ENCODE data around the gene AOAH. TPM values are rescaled to one million over a fixed set of nuclear protein-coding genes. Genes with fewer than 3 reads are reported as not detected.

AOAH gene
- total RNA-seq, 2 donors from 2014 or later, result 0.70 to 1.6 TPM

DNA sequence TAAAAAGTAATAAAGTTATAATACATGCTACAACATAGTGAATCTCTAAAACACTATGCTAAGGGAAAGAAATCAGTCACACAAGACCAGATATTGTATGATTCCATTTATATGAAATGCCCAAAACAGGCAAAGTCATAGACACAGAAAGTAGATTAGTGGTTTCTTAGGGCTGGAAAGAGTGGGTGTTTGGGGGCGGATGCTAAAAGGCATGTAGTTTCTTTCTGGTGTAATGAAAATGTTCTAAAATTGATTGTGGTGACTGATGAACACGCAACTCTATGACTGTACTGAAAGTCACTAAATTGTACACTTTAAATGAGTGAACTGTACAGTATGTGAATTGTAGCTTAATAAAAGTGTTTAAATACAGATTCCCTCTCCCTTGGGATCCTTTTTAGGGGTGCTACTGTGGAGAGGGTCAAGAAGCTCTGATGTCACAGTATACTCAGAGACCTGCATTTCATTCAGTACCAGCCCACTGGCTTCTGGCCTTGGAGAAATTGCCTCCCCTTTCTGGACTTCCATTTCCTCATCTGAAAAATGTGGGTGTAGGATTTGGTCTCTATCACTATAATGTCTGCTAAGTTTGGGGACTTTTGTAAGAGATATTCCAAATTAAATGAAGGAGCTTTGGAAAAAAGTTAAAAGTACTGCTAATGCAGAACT, 46.4 kb downstream of the AOAH start:
- no peaks in the 10 kb centered on the region for H3K4me1 Mint-ChIP-seq
- 86 to 95% methylated on average over 1 to 2 of the region's 2 CpGs for WGBS, 2 experiments (ENCODE audit: insufficient coverage in 1 of 2, insufficient read length in 1 of 2)
- no peaks in the 10 kb centered on the region for H3K9me3 ChIP-seq (ENCODE audit: control insufficient read depth, low read length)
- H3K36me3 ChIP-seq (ENCODE audit: control insufficient read depth, insufficient read depth, low read length), result no peaks in the 10 kb centered on the region
- H3K4me3 Mint-ChIP-seq, result no peak overlapping the region
- H3K27me3 Mint-ChIP-seq (ENCODE audit: insufficient read depth), result no peaks in the 10 kb centered on the region
- H3K4me3 ChIP-seq (ENCODE audit: low read length), result no peak overlapping the region
- no peak overlapping the region for H3K9ac ChIP-seq (ENCODE audit: extremely low read depth, low read length, poor library complexity, severe bottlenecking)
- no peak for DNase-seq
- H3K36me3 Mint-ChIP-seq (ENCODE audit: low read depth), result no peaks in the 10 kb centered on the region
- H3K27ac ChIP-seq (ENCODE audit: low read depth, low read length), result no peak overlapping the region
- H3K9me3 Mint-ChIP-seq, result no peaks in the 10 kb centered on the region
- no peaks in the 10 kb centered on the region for H3K27me3 ChIP-seq (ENCODE audit: control insufficient read depth, insufficient read depth, low read length, poor library complexity, severe bottlenecking)
- no peaks in the 10 kb centered on the region for H3K4me1 ChIP-seq (ENCODE audit: control insufficient read depth, insufficient read depth, low read length)
- no peak overlapping the region for H3K27ac Mint-ChIP-seq
- TF ChIP-seq, protein P1, sequence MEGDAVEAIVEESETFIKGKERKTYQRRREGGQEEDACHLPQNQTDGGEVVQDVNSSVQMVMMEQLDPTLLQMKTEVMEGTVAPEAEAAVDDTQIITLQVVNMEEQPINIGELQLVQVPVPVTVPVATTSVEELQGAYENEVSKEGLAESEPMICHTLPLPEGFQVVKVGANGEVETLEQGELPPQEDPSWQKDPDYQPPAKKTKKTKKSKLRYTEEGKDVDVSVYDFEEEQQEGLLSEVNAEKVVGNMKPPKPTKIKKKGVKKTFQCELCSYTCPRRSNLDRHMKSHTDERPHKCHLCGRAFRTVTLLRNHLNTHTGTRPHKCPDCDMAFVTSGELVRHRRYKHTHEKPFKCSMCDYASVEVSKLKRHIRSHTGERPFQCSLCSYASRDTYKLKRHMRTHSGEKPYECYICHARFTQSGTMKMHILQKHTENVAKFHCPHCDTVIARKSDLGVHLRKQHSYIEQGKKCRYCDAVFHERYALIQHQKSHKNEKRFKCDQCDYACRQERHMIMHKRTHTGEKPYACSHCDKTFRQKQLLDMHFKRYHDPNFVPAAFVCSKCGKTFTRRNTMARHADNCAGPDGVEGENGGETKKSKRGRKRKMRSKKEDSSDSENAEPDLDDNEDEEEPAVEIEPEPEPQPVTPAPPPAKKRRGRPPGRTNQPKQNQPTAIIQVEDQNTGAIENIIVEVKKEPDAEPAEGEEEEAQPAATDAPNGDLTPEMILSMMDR (conservative IDR thresholded peaks at IDR 0.05), result no peak

DNA sequence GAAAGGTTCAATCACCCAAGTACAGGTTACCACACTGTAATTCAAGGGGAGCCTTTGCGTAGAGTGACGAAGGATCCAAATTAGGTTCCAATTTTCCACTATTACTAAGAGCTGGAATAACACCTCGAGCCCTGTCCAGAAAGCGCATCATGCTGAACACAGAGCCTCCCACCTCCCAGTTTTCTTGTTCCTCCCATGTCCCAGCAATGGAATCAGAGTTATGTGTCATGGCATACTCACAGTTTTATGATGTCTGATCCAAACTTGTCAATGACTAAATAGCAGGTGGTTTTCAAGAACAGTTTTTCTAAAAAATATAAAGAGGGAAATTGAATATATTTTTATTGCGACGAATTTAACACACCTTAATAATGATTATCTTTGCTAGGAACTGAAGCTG, 50.6 kb downstream of the AOAH start:
- H3K9ac ChIP-seq (ENCODE audit: extremely low read depth, low read length, poor library complexity, severe bottlenecking), result no peak overlapping the region
- H3K9me3 ChIP-seq (ENCODE audit: control insufficient read depth, low read length), result no peaks in the 10 kb centered on the region
- WGBS, 2 experiments (ENCODE audit: insufficient coverage in 1 of 2, insufficient read length in 1 of 2), result 94 to 98% methylated on average over 3 to 6 of the region's 6 CpGs
- DNase-seq, result no peak
- no peak overlapping the region for H3K27ac Mint-ChIP-seq
- no peaks in the 10 kb centered on the region for H3K27me3 ChIP-seq (ENCODE audit: control insufficient read depth, insufficient read depth, low read length, poor library complexity, severe bottlenecking)
- no peak overlapping the region for H3K27ac ChIP-seq (ENCODE audit: low read depth, low read length)
- no peaks in the 10 kb centered on the region for H3K27me3 Mint-ChIP-seq (ENCODE audit: insufficient read depth)
- no peak overlapping the region for H3K4me3 ChIP-seq (ENCODE audit: low read length)
- H3K36me3 ChIP-seq (ENCODE audit: control insufficient read depth, insufficient read depth, low read length), result no peaks in the 10 kb centered on the region
- TF ChIP-seq, protein P1 (conservative IDR thresholded peaks at IDR 0.05), result no peak
- no peaks in the 10 kb centered on the region for H3K9me3 Mint-ChIP-seq
- no peaks in the 10 kb centered on the region for H3K36me3 Mint-ChIP-seq (ENCODE audit: low read depth)
- H3K4me1 Mint-ChIP-seq, result no peaks in the 10 kb centered on the region
- H3K4me3 Mint-ChIP-seq, result no peak overlapping the region
- no peaks in the 10 kb centered on the region for H3K4me1 ChIP-seq (ENCODE audit: control insufficient read depth, insufficient read depth, low read length)

DNA sequence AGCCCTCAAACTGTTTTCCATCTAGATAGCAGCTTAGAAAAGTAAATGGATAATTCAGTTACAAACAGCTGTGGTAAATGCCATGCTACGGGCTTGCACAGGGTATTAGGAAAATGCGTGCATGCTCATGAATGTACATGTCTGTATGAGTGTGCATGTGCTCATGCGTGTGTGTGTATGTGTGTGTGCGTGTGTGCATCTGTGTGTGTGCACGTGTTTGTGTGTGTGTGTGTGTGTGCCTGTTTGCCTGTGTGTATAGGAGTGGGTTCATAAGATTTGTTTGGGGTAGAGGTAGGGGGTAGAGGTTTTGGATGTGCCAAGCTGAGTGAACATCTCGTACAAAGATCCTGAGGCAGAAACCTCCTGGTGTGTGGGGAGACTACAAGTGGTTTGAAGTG, 52.9 kb downstream of the AOAH start:
- H3K36me3 ChIP-seq (ENCODE audit: control insufficient read depth, insufficient read depth, low read length), result no peaks in the 10 kb centered on the region
- DNase-seq, result no peak
- no peak overlapping the region for H3K27ac ChIP-seq (ENCODE audit: low read depth, low read length)
- H3K27ac Mint-ChIP-seq, result no peak overlapping the region
- H3K9me3 ChIP-seq (ENCODE audit: control insufficient read depth, low read length), result no peaks in the 10 kb centered on the region
- H3K9ac ChIP-seq (ENCODE audit: extremely low read depth, low read length, poor library complexity, severe bottlenecking), result no peak overlapping the region
- H3K36me3 Mint-ChIP-seq (ENCODE audit: low read depth), result no peaks in the 10 kb centered on the region
- no peaks in the 10 kb centered on the region for H3K4me1 ChIP-seq (ENCODE audit: control insufficient read depth, insufficient read depth, low read length)
- H3K4me3 Mint-ChIP-seq, result no peak overlapping the region
- H3K4me1 Mint-ChIP-seq, result no peaks in the 10 kb centered on the region
- no peaks in the 10 kb centered on the region for H3K9me3 Mint-ChIP-seq
- 91 to 96% methylated on average over 3 to 6 of the region's 6 CpGs for WGBS, 2 experiments (ENCODE audit: insufficient coverage in 1 of 2, insufficient read length in 1 of 2)
- H3K4me3 ChIP-seq (ENCODE audit: low read length), result no peak overlapping the region
- TF ChIP-seq, protein P1 (conservative IDR thresholded peaks at IDR 0.05), result no peak
- no peaks in the 10 kb centered on the region for H3K27me3 Mint-ChIP-seq (ENCODE audit: insufficient read depth)
- no peaks in the 10 kb centered on the region for H3K27me3 ChIP-seq (ENCODE audit: control insufficient read depth, insufficient read depth, low read length, poor library complexity, severe bottlenecking)

Measured in endodermal cell (in vitro differentiated cells).